HG02763 (cell line): ENCODE measurements around the gene ZCCHC18.

Source experiments
- ATAC-seq: cut with Tn5 transposase; IDR thresholded peaks from one replicate; pipeline ENCODE4 v1.9.1; 2021; ENCODE audit warnings: mild to moderate bottlenecking, moderate library complexity; ENCODE audit not compliant: unreplicated experiment

ZCCHC18 gene

DNA sequence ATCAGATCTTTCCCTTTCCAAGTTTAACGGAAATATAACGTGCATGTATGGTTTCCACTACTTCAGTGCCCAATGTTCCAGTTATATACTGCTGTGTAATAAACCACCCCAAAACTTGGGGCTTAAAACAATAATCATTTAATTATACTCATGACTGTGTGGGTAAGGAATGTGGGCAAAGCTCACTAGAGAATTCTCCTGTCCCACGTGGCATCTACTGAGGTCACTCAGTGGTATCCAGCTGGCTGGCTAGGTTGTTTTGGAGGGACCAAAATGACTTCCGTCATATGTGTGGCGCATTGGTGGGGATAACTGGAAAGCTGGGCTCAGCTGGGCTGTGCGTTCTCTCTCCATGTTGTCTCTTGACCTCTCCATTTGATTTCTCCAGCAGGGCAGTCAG is 18.5 kb downstream of the ZCCHC18 start:
- ATAC-seq, result no peak

- ATAC-seq, result no peak
These were observed 22.4 kb downstream of the ZCCHC18 start for GRCh38 chrX:104134583-104135261.

GRCh38 chrX:104135677-104136076 is 23.4 kb downstream of the ZCCHC18 start:
- no peak for ATAC-seq

DNA sequence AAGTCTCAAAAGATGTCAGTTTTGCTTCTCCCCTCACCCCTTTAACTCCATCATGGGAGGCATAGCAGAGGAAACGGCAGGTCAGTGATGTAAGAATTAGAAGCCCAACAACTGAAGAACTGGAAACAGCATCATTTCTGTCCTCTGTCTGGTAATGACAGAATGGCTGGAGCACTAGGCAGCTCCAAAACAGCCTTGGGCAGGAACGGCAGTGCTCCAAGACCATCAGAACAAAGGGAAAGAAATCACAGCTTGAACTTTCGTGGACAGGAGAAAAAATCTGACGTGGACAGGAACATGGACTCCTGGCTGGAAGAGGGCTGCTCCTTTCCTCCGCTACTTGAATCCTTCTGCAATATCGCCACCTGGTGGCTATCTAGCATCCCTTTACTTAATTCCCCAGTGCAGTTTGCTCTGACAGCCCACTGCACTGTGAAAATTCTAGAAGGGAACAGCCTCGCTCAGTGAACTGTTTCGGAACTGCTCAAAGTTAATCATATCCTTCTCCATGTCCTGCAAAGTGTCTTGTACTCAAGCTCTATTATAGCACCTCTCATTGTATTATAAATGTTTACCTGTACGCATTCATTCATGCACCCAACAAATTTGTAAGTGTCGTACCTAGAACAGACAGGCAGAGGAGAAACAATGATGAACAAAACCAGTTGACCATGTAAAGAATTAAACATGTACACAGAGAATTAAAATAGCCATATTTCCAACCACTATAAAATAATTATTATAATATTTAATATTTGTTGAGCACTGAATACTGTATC is 24.1 kb downstream of the ZCCHC18 start:
- ATAC-seq, result peak; percentile 84

- no peak for ATAC-seq
These were observed 25.2 kb downstream of the ZCCHC18 start for GRCh38 chrX:104137496-104137895.

DNA sequence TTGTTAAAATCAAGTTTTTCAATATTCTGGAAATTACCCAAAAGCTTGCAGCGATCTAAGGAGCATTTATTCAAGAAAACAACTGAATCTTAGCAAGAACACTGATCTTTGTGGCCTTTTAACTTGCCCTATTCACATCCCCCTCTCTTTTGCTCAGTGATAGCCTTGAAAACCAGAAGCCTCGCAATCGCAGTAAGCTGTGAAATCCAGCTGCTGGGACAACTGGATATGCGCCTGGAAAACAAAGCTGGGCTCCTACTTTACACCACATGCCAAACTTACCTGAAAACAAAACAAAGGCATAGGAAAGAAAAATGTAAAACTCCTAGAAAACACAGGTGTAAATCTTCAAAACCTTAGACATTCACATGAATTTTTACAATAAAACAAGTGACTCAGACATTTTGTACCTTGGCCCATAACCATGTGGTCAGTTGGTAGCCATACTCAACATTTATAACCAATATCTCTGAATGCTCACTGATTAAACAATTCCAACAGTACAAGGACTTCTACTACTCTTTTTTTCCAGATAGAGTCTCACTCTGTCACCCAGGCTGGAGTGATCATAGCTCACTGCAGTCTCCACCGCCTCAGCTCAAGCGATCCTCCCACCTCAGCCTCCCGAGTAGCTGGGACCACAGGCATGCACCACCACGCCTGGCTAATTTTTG is 28.9 kb downstream of the ZCCHC18 start:
- no peak for ATAC-seq

GRCh38 chrX:104151037-104151436 is 38.7 kb downstream of the ZCCHC18 start:
- ATAC-seq, result no peak

DNA sequence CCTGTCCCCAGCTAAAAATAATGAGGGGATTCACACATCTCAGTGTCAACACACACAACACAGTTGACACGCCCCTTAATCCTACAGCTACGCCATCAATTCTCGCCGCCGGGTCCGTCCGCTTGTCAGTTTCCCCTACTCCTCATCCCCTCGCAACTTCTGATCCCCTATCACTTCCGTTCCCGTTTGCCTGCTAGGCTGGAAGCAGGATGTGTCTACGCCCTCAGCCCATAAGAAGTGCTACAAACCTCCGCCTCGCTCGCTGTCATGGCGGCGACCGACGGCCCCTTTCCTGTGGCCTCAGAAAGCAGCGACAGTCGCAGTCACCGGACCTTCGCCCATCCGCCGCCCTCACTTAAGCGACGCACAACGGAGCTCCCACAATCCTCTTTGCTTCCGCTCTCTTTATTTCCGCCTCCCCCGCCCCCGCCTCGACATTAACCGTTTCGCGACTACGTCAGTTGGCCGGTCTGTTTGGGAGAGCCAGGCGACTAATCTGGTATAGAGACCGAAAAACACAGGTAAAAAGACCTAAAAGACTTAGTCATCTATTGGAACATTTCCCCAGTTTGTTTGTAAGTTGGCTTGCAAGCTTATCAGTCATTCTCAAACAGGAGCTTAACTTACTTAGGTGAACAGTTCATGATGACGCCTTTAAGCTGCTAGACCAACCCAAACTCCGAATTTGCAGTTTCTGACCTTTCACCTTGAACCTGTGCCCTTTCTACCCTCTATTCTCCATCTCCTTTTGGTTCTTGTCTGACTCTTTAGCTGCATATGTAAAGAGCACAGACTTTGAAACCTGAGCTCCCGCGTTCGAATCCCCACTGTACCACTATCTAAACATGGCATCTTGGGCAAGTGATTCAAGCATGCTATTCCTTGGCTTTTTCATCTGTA is 44.6 kb downstream of the ZCCHC18 start, which contains the start of gene SLC25A53:
TSS of gene SLC25A53 (minus strand) at position 380 of the 900 bp plus-strand sequence. CDS start 51,752 bp downstream, outside the sequence.
- ATAC-seq, result peak; percentile 90
